SK-N-SH (cell line): ENCODE results near the gene SSB. TPM values are rescaled to one million over a fixed set of nuclear protein-coding genes. Genes with fewer than 3 reads are reported as not detected.

ENCODE experiments used
- CTCF ChIA-PET: fragments of 300-600, 350-600 bp; formaldehyde crosslinking; extraction: SDS; loops from one replicate; lab custom pipeline; 2021; lab: Yijun Ruan, JAX
- POLR2A ChIA-PET: fragments of 350-600 bp; sonication (Branson Sonifier 250); formaldehyde crosslinking; extraction: SDS; loops from one replicate; lab custom pipeline; 2020; ENCODE audit warnings: antibody characterized with exemption, inconsistent platforms; lab: Yijun Ruan, JAX
- DNase-seq: peaks from one replicate; pipeline ENCODE4 v3.0.0; 2012
- H2AFZ ChIP-seq: fragments of 200-600 bp; sonication (generic); 2 replicates; pipeline ENCODE4 v1.8.1; 2016; ENCODE audit warnings: antibody characterized with exemption, mild to moderate bottlenecking, low read depth
- H3F3A ChIP-seq: fragments of 200-600 bp; sonication (generic); replicated peaks from 2 replicates; pipeline ENCODE3; 2016; ENCODE audit warnings: antibody characterized with exemption, mild to moderate bottlenecking; ENCODE audit not compliant: insufficient read depth
- H3K27ac ChIP-seq, 2 experiments: fragments of 200-500 bp in 1 of 2; fragments of 200-600 bp in 1 of 2; sonication (Bioruptor generic) in 1 of 2; sonication (generic), shearing (Covaris generic) in 1 of 2; 2 replicates each; pipeline versions ENCODE4 v1.5.1 to v1.6.1; 2014 to 2016; ENCODE audit warnings: low read depth in 2 of 2, inconsistent platforms in 1 of 2, low read length in 1 of 2, mild to moderate bottlenecking in 1 of 2, mixed read lengths in 1 of 2
- H3K27me3 ChIP-seq: fragments of 200-600 bp; sonication (generic), shearing (Covaris generic); 2 replicates; pipeline ENCODE4 v1.6.1; 2016; ENCODE audit warnings: mixed run types; ENCODE audit not compliant: insufficient read depth
- H3K36me3 ChIP-seq, 2 experiments: fragments of 200-500 bp in 1 of 2; fragments of 200-600 bp in 1 of 2; sonication (Bioruptor generic) in 1 of 2; sonication (generic) in 1 of 2; replicated peaks in 1 of 2; 2 replicates each; pipeline versions ENCODE3 to v1.5.1; 2014 to 2016; ENCODE audit warnings: low read length in 1 of 2, mild to moderate bottlenecking in 1 of 2; ENCODE audit not compliant: insufficient read depth in 2 of 2, control insufficient read depth in 1 of 2
- H3K4me1 ChIP-seq, 2 experiments: fragments of 200-500 bp in 1 of 2; fragments of 200-600 bp in 1 of 2; sonication (Bioruptor generic) in 1 of 2; sonication (generic), shearing (Covaris generic) in 1 of 2; 2 replicates each; pipeline versions ENCODE4 v1.5.1 to v1.6.1; 2014 to 2016; ENCODE audit warnings: low read depth in 1 of 2, low read length in 1 of 2, mixed run types in 1 of 2; ENCODE audit not compliant: insufficient read depth in 2 of 2, control insufficient read depth in 1 of 2
- H3K4me2 ChIP-seq: fragments of 200-600 bp; sonication (generic), shearing (Covaris generic); 2 replicates; pipeline ENCODE4 v1.6.1; 2017; ENCODE audit warnings: mixed run types
- H3K4me3 ChIP-seq, 2 experiments: fragments of 200-500 bp in 1 of 2; fragments of 200-600 bp in 1 of 2; sonication (Bioruptor generic) in 1 of 2; sonication (generic), shearing (Covaris generic) in 1 of 2; 2 replicates each; pipeline versions ENCODE4 v1.5.1 to v1.8.1; 2014 to 2016; ENCODE audit warnings: low read depth in 2 of 2, inconsistent platforms in 1 of 2, low read length in 1 of 2, mild to moderate bottlenecking in 1 of 2, mixed read lengths in 1 of 2, moderate library complexity in 1 of 2
- H3K79me2 ChIP-seq: fragments of 200-600 bp; sonication (generic); 2 replicates; pipeline ENCODE4 v1.8.1; 2017; ENCODE audit warnings: mild to moderate bottlenecking; ENCODE audit not compliant: insufficient read depth
- H3K9ac ChIP-seq: fragments of 200-600 bp; sonication (generic); 2 replicates; pipeline ENCODE4 v1.6.1; 2017; ENCODE audit warnings: mixed run types
- H3K9me2 ChIP-seq: fragments of 200-600 bp; sonication (generic); 2 replicates; pipeline ENCODE4 v1.6.1; 2017; ENCODE audit warnings: mixed run types
- H3K9me3 ChIP-seq: fragments of 200-600 bp; sonication (generic); 2 replicates; pipeline ENCODE4 v1.6.1; 2017; ENCODE audit warnings: mixed run types, mild to moderate bottlenecking, moderate library complexity
- H4K20me1 ChIP-seq: fragments of 200-600 bp; sonication (generic); 2 replicates; pipeline ENCODE4 v1.6.1; 2017; ENCODE audit warnings: mild to moderate bottlenecking, mixed run types; ENCODE audit not compliant: insufficient read depth
- CHD2 ChIP-seq: fragments of 150-350 bp; IDR thresholded peaks from 2 replicates; pipeline ENCODE4 v1.6.1; 2018; ENCODE audit warnings: low read length; ENCODE audit not compliant: partially characterized antibody
- EP300 ChIP-seq, 2 experiments: IDR thresholded peaks; 2 replicates each; pipeline versions ENCODE4 v1.4.0 to v1.6.1; 2012; ENCODE audit warnings: borderline replicate concordance in 1 of 2, low read depth in 1 of 2, low read length in 1 of 2
- FOSL2 ChIP-seq: IDR thresholded peaks from 2 replicates; pipeline ENCODE4 v1.4.0; 2012; ENCODE audit warnings: low read depth, mild to moderate bottlenecking, moderate library complexity, borderline replicate concordance
- FOXJ3 ChIP-seq: sonication (generic); formaldehyde crosslinking; IDR thresholded peaks from 2 replicates; pipeline ENCODE4 v1.5.1; 2020; ENCODE audit warnings: mild to moderate bottlenecking, missing genetic modification reagents
- MEF2A ChIP-seq: IDR thresholded peaks from 2 replicates; pipeline ENCODE4 v1.4.0; 2012; ENCODE audit warnings: low read depth, borderline replicate concordance
- NFIC ChIP-seq: IDR thresholded peaks from 2 replicates; pipeline ENCODE4 v1.4.0; 2012; ENCODE audit warnings: borderline replicate concordance
- NRF1 ChIP-seq: IDR thresholded peaks from 2 replicates; pipeline ENCODE4 v1.6.1; 2012; ENCODE audit warnings: low read depth, mild to moderate bottlenecking, low read length
- POLR2AphosphoS5 ChIP-seq: IDR thresholded peaks from 2 replicates; pipeline ENCODE4 v1.6.1; 2012; ENCODE audit warnings: low read depth, low read length
- RAD21 ChIP-seq: IDR thresholded peaks from 2 replicates; pipeline ENCODE4 v1.6.1; 2012; ENCODE audit warnings: mild to moderate bottlenecking, low read length
- RCOR1 ChIP-seq: fragments of 150-350 bp; IDR thresholded peaks from 2 replicates; pipeline ENCODE4 v1.6.1; 2017; ENCODE audit warnings: antibody characterized with exemption, low read length
- RFX5 ChIP-seq: IDR thresholded peaks from 2 replicates; pipeline ENCODE4 v1.6.1; 2012; ENCODE audit warnings: mild to moderate bottlenecking, improper control_type of control experiment, low read length
- SIN3A ChIP-seq: IDR thresholded peaks from 2 replicates; pipeline ENCODE4 v1.6.1; 2012; ENCODE audit warnings: low read depth, mild to moderate bottlenecking, low read length, moderate library complexity, borderline replicate concordance
- SMC3 ChIP-seq: IDR thresholded peaks from 2 replicates; pipeline ENCODE4 v1.6.1; 2012; ENCODE audit warnings: low read depth, low read length, improper control_type of control experiment
- TCF12 ChIP-seq: IDR thresholded peaks from 2 replicates; pipeline ENCODE4 v1.4.0; 2012
- TEAD4 ChIP-seq: IDR thresholded peaks from 2 replicates; pipeline ENCODE4 v1.4.0; 2012; ENCODE audit warnings: mild to moderate bottlenecking, borderline replicate concordance; ENCODE audit not compliant: insufficient read depth
- WGBS: methylation state at CpG from one replicate; pipeline ENCODE4 v1.1.6; 2017; ENCODE audit warnings: low lambda C conversion rate; 5-methylcytosine and 5-hydroxymethylcytosine counted together
- polyA plus RNA-seq, 3 experiments: library from polyadenylated mRNA; depleted of rRNA; stranded (reverse); fragments of >200 nt; gene quantifications; 2 replicates each; pipeline ENCODE4 v1.2.3, GENCODE V29; 2012
- TF ChIP-seq, protein P1 (sequence below): IDR thresholded peaks from 2 replicates; pipeline ENCODE4; 2012
- TF ChIP-seq, protein P2 (sequence below): fragments of 150-350 bp; IDR thresholded peaks from 2 replicates; pipeline ENCODE4 v1.6.1; 2017; ENCODE audit warnings: antibody characterized with exemption, low read length, low read depth, borderline replicate concordance
- TF ChIP-seq, protein P3 (sequence below): IDR thresholded peaks from 2 replicates; pipeline ENCODE4 v1.4.0; 2012; ENCODE audit warnings: low read depth, borderline replicate concordance
- TF ChIP-seq, protein P4 (sequence below): fragments of 200-600 bp; sonication (generic); IDR thresholded peaks from 2 replicates; pipeline ENCODE4 v1.6.1; 2017; ENCODE audit warnings: antibody characterized with exemption, mild to moderate bottlenecking, moderate library complexity

SSB gene
- polyA plus RNA-seq, 1 of the 3 experiments (the other 2 are of a cell fraction): 60.8 TPM

DNA sequence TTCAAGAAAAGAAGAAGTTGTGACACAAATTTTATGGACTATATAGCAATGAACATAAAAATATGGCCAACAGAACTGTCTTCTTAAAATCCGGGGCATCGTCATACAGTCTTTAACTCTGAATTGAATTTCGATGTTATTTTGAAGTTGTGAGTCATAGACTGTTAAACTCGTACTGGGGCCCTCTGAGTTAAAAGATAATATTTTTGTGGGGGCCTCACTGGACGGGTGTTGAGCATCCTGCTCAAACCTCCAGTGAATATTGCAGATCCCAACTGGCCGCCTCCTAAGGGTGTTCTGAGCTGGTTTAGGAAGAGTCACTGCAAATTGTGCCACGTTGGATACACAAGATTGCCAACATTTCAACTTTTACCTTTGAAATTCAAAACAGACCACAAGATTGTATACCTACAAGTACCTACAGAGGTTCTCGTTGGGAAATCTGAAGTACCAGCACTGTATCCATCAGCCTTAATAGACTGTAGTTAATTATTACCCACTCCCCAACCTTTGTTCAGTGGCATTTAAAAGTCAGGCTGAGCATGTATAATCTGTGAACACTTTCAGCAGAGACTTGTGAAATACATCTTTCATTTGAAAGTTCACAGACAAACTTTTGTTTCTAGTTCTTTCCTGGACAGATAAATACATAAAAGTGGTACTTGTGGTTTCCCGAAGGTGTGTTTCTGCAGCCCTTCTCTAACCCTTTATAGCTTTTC, 37.3 kb upstream of the SSB start:
- no peak overlapping the region for H3K4me2 ChIP-seq
- POLR2A ChIA-PET: no interaction called here
- H3K27me3 ChIP-seq: no peaks in the 10 kb centered on the region
- peaks cover 0 to 7% of the 10 kb centered on the region in 2 experiments; a peak in 2 of 4 replicates for H3K4me1 ChIP-seq
- WGBS: 88% methylated on average over 9 of the region's 9 CpGs
- no peak overlapping the region for H2AFZ ChIP-seq
- no peak overlapping the region for H3K4me3 ChIP-seq
- CTCF ChIA-PET: no interaction called here
- no peak overlapping the region for H3K27ac ChIP-seq
- H3K9me2 ChIP-seq: no peaks in the 10 kb centered on the region
- no peaks in the 10 kb centered on the region for H3F3A ChIP-seq
- no peak for DNase-seq
- no peaks in the 10 kb centered on the region for H3K36me3 ChIP-seq
- H3K9ac ChIP-seq: no peak overlapping the region
- H3K9me3 ChIP-seq: no peaks in the 10 kb centered on the region
- no peaks in the 10 kb centered on the region for H4K20me1 ChIP-seq
- no peaks in the 10 kb centered on the region for H3K79me2 ChIP-seq
- TF ChIP-seq EP300 (IDR thresholded peaks at IDR 0.05; ENCODE audit: borderline replicate concordance in 1 of 2, low read depth in 1 of 2, low read length in 1 of 2) (no peak), RCOR1 (no peak), FOXJ3 (CRISPR knock-in tag) (no peak), TEAD4 (no peak), RFX5 (no peak), SMC3 (no peak), SIN3A (no peak), TCF12 (no peak), FOSL2 (no peak), NFIC (no peak), NRF1 (no peak), RAD21 (no peak), MEF2A (no peak), CHD2 (no peak), POLR2AphosphoS5 (no peak)
- TF ChIP-seq, protein P1, sequence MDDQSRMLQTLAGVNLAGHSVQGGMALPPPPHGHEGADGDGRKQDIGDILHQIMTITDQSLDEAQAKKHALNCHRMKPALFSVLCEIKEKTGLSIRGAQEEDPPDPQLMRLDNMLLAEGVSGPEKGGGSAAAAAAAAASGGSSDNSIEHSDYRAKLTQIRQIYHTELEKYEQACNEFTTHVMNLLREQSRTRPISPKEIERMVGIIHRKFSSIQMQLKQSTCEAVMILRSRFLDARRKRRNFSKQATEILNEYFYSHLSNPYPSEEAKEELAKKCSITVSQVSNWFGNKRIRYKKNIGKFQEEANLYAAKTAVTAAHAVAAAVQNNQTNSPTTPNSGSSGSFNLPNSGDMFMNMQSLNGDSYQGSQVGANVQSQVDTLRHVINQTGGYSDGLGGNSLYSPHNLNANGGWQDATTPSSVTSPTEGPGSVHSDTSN: no peak
- TF ChIP-seq, protein P2, sequence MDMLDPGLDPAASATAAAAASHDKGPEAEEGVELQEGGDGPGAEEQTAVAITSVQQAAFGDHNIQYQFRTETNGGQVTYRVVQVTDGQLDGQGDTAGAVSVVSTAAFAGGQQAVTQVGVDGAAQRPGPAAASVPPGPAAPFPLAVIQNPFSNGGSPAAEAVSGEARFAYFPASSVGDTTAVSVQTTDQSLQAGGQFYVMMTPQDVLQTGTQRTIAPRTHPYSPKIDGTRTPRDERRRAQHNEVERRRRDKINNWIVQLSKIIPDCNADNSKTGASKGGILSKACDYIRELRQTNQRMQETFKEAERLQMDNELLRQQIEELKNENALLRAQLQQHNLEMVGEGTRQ: no peak
- TF ChIP-seq, protein P3, sequence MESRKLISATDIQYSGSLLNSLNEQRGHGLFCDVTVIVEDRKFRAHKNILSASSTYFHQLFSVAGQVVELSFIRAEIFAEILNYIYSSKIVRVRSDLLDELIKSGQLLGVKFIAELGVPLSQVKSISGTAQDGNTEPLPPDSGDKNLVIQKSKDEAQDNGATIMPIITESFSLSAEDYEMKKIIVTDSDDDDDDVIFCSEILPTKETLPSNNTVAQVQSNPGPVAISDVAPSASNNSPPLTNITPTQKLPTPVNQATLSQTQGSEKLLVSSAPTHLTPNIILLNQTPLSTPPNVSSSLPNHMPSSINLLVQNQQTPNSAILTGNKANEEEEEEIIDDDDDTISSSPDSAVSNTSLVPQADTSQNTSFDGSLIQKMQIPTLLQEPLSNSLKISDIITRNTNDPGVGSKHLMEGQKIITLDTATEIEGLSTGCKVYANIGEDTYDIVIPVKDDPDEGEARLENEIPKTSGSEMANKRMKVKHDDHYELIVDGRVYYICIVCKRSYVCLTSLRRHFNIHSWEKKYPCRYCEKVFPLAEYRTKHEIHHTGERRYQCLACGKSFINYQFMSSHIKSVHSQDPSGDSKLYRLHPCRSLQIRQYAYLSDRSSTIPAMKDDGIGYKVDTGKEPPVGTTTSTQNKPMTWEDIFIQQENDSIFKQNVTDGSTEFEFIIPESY: no peak
- TF ChIP-seq, protein P4, sequence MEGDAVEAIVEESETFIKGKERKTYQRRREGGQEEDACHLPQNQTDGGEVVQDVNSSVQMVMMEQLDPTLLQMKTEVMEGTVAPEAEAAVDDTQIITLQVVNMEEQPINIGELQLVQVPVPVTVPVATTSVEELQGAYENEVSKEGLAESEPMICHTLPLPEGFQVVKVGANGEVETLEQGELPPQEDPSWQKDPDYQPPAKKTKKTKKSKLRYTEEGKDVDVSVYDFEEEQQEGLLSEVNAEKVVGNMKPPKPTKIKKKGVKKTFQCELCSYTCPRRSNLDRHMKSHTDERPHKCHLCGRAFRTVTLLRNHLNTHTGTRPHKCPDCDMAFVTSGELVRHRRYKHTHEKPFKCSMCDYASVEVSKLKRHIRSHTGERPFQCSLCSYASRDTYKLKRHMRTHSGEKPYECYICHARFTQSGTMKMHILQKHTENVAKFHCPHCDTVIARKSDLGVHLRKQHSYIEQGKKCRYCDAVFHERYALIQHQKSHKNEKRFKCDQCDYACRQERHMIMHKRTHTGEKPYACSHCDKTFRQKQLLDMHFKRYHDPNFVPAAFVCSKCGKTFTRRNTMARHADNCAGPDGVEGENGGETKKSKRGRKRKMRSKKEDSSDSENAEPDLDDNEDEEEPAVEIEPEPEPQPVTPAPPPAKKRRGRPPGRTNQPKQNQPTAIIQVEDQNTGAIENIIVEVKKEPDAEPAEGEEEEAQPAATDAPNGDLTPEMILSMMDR: no peak
